Kidney (tissue), 14 donors: ENCODE measurements around the gene TNPO2. TPM values are rescaled to one million over a fixed set of nuclear protein-coding genes. Genes with fewer than 3 reads are reported as not detected.

ENCODE experiments used
- DNase-seq, 5 donors: peaks; one replicate each; pipeline ENCODE4 v3.0.0-alpha.2; 2013 to 2020
- FAIRE-seq: peaks from 2 replicates; lab custom pipeline; 2012; peaks lifted over from hg19 to GRCh38; lab: Jason Lieb, UNC
- H3K27ac ChIP-seq, 2 donors: one replicate each; pipeline ENCODE4 v1.7.0; 2013; ENCODE audit warnings: low read depth in 2 of 2, low read length in 2 of 2, inconsistent platforms in 1 of 2
- H3K27me3 ChIP-seq: one replicate; pipeline ENCODE4 v1.7.1; 2013; ENCODE audit warnings: low read length, inconsistent platforms; ENCODE audit not compliant: control insufficient read depth, insufficient read depth
- H3K36me3 ChIP-seq, 3 donors: one replicate each; pipeline versions ENCODE4 v1.7.0 to v1.7.1; 2013; ENCODE audit warnings: low read length in 3 of 3, control low read depth in 1 of 3, inconsistent platforms in 1 of 3; ENCODE audit not compliant: insufficient read depth in 3 of 3, control insufficient read depth in 2 of 3
- H3K4me1 ChIP-seq, 3 donors: one replicate each; pipeline versions ENCODE4 v1.7.0 to v1.7.1; 2013; ENCODE audit warnings: low read length in 3 of 3, inconsistent platforms in 1 of 3, low read depth in 1 of 3; ENCODE audit not compliant: control insufficient read depth in 2 of 3, insufficient read depth in 2 of 3
- H3K4me3 ChIP-seq, 3 donors: one replicate each; pipeline versions ENCODE4 v1.7.0 to v1.8.1; 2013; ENCODE audit warnings: low read length in 3 of 3, control low read depth in 1 of 3, inconsistent platforms in 1 of 3
- H3K9ac ChIP-seq, 3 donors: one replicate each; pipeline versions ENCODE4 v1.7.0 to v1.7.1; 2013; ENCODE audit warnings: low read length in 3 of 3, control low read depth in 1 of 3, inconsistent platforms in 1 of 3
- H3K9me3 ChIP-seq, 3 donors: one replicate each; pipeline versions ENCODE4 v1.7.0 to v1.7.1; 2013; ENCODE audit warnings: low read length in 3 of 3, control low read depth in 1 of 3, inconsistent platforms in 1 of 3; ENCODE audit not compliant: control insufficient read depth in 2 of 3, insufficient read depth in 1 of 3
- CTCF ChIP-seq: IDR thresholded peaks from 3 replicates; pipeline ENCODE4 v1.5.1; 2012; ENCODE audit warnings: mild to moderate bottlenecking, moderate library complexity, borderline replicate concordance; ENCODE audit not compliant: insufficient read depth; ENCODE audit errors: extremely low read depth
- intact Hi-C: fragments of 100-400 bp; cut with DNase I; formaldehyde crosslinking; loops from one replicate; pipeline ENCODE4 v1.11.1; 2022
- polyA plus RNA-seq: library from polyadenylated mRNA; stranded (reverse); fragments of 350-450 nt; fragmentation: Illumina TruSeq; extraction: RNeasy Lipid Tissue Mini Kit (QIAGEN cat#74804); gene quantifications from one replicate; pipeline ENCODE4 v1.2.3, GENCODE V29; 2014; ENCODE audit warnings: low read depth, low replicate concordance; ENCODE audit not compliant: insufficient read depth
- total RNA-seq: library from RNA; stranded (reverse); fragmentation: NEBNext Ultra II Directional; extraction: Animal tissue kit (Norgen Biotek cat#: 25700); gene quantifications from one replicate; pipeline ENCODE4 v1.2.1, GENCODE V29; 2021
- donor health status: control.
- donor health status: control.
- donor health status: control.
- donor health status: control.
- donor health status: control.
- donor health status: DM: yes; HTN: yes; CAD: no.
- donor health status: Normal renal cell carcinoma (clear cell type).

The TNPO2 gene
- total and polyA plus RNA-seq, 2 donors from 2014 or later, result 20.5 to 62.7 TPM

- no peaks in the 10 kb centered on the region for H3K4me1 ChIP-seq
- no peaks in the 10 kb centered on the region for H3K9me3 ChIP-seq
- no peak overlapping the region for H3K27ac ChIP-seq
- no peak for TF ChIP-seq CTCF
- peaks cover 5 to 10% (median 6%) of the 10 kb centered on the region in 3 donors for H3K36me3 ChIP-seq
- H3K4me3 ChIP-seq, result no peak overlapping the region
- no peak overlapping the region for H3K9ac ChIP-seq
- FAIRE-seq (no peak), DNase-seq (peak in 1 of 5 donors; percentile 47)
- intact Hi-C loops, result no loop called here
- no peaks in the 10 kb centered on the region for H3K27me3 ChIP-seq
These were observed 65.8 kb downstream of the TNPO2 start for GRCh38 chr19:12657966-12658365.

DNA sequence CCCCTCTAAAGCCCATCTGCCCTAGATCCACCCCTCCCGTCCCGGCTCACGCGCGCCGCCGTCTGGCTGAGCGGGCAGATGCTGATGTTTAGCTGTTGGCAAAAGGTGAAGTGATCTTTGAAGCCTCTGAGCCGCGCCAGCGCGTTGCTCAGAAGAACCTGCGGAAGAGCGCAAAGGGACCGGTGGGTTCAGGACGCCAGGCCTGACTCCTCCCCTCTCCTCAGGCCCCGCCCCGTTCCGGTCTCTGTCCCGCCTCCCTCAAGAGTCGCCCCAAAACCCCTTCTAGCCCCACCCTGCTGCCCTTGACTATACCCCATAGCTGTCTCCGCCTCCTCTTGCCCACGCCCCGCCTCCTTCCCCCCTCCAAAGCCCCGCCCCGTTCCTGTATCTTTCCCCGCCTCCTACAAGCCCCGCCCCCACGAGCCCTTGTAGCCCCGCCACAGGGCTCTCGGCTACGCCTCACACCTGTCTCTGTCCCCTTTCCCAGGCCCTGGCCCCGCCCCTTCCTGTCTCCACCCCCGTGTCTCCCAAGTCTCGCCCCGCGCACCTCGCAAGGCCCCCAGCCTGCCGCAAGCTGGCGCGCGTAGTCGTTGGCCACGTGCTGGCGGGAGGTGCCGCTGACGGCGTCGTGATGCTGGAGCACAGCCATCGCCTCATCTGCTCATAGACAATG is 66.7 kb downstream of the TNPO2 start:
- Histone ChIP-seq H3K4me1 (no peaks in the 10 kb centered on the region), H3K27ac (no peak overlapping the region), H3K27me3 (no peaks in the 10 kb centered on the region), H3K4me3 (no peak overlapping the region), H3K9ac (no peak overlapping the region), H3K36me3 (peaks cover 5 to 10% (median 6%) of the 10 kb centered on the region in 3 donors), H3K9me3 (no peaks in the 10 kb centered on the region)
- DNase-seq (peak in 1 of 5 donors; percentile 61), FAIRE-seq (no peak)
- no peak for TF ChIP-seq CTCF
- intact Hi-C loops, result no loop called here

- no peaks in the 10 kb centered on the region for H3K9me3 ChIP-seq
- no peaks in the 10 kb centered on the region for H3K4me1 ChIP-seq
- intact Hi-C loops, result no loop called here
- TF ChIP-seq CTCF, result no peak
- peaks cover 2 to 10% (median 6%) of the 10 kb centered on the region in 3 donors for H3K36me3 ChIP-seq
- DNase-seq (no peak), FAIRE-seq (no peak)
- H3K27ac ChIP-seq, result no peak overlapping the region
- no peak overlapping the region for H3K9ac ChIP-seq
- no peaks in the 10 kb centered on the region for H3K27me3 ChIP-seq
- H3K4me3 ChIP-seq, result no peak overlapping the region
These were observed 68.2 kb downstream of the TNPO2 start for GRCh38 chr19:12655546-12655945.
